ENCODE data around the gene CDH24.
"Not testable (repeated sequence)": the region's sequence is repeated elsewhere in the genome, so short reads cannot be mapped to it uniquely, and the experiment has no call there.

Gene CDH24

DNA sequence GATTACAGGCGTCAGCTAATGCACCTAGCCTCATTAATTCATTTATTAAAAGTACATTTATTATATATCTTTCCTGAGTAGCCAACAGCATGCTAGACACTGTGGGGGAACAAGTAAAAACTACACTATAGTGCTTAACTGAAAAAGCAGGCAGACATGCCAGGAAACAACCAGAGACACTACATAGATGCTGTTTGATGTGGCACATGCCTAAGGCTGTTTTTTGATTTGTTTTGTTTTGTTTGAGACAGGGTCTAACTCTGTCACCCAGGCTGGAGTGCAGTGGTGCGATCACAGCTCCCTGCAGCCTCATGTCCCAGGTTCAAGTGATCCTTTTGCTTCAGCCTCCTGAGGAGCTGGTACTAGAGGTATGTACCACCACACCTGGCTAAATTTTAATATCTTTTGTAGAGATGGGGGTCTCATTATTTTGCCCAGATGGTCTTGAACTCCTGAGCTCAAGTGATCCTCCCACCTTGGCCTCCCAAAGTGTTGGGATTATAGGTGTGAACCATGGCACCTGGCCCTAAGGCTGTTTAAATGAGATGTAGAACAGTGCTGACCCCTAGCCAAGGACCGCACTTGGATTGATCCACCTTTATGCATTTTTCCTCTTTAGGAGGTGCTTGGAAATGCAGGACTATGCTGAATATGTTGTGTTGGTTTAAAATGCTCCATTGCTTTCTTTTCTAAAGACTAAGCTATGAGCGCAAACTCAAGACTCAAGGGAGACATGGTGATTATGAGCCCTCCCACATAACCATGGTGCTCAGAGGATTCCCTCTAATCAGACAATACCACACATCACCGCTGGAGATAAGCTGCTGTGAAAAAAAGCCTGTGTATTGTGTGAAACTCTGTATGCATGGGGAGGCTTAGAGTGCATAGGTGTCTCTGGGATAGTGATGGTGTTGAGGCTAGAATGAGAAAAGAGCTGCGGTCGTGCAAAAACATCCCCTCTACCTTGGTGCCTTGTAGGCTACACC, 36.9 kb downstream of the CDH24 start:
- no peak for DNase-seq (ENCODE audit: low read depth)

DNA sequence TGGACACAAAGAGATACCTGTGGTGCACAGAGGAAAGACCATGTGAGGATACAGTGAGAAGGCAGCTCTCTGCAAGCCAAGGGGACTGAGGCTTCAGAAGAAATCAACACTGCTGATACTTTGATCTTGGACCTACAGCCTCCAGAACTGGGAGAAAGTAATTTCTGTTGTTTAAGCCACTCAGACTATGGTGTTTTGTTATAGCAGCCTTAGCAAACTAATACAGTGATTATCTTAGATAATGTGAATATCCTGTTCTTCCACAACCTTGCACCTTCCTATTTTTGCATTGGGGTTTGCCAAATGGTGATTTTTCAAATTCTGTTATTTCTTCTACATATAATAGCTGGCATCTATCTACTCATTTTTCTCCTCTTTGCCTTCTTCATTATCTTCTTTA, 39.2 kb downstream of the CDH24 start:
- no peak for DNase-seq (ENCODE audit: low read depth)

- DNase-seq (ENCODE audit: low read depth) = no peak
Measured at GRCh38 chr14:23017091-23017490, 40.2 kb downstream of the CDH24 start.

- no peak for DNase-seq (ENCODE audit: low read depth)
Measured at GRCh38 chr14:23015618-23016017, 41.7 kb downstream of the CDH24 start.

GRCh38 chr14:23013749-23014054, 43.6 kb downstream of the CDH24 start:
- not testable (repeated sequence) for DNase-seq (ENCODE audit: low read depth)

DNA sequence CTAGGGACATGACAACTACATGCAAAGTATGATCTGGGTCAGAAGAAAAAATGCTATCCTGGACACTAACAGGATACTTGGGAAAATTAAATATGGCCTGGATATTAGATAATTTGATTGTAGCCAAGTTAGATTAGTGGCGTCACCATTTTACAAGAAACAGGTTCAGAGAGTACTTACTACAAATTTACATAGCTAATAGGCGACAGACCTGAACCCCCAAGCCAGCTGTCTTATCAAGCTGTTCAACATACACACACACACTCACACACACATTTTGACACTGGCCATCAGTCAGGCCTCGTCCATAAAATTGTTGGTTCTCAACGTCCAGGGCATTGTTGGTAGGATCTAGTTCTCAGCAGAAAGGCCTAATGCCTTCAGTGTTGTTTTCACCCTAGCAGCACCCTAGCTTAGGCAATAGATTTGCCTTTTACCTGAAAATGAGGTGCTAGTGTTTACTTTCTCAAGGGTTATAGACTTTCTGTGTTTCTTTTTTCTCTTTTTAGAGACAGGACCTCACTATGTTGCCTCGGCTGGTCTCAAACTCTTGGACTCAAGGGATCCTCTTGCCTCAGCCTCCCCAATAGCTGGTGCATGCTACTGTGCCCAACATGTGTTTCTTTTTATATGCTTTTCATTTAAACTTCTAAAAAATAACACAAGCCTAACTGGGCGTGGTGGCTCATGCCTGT, 44.1 kb downstream of the CDH24 start:
- no peak for DNase-seq (ENCODE audit: low read depth)

- DNase-seq (ENCODE audit: low read depth) = peak; percentile 66
Measured at GRCh38 chr14:23009939-23010726, 47.2 kb downstream of the CDH24 start, which contains the start of gene C14orf93. TSS of gene C14orf93 (minus strand) at chr14:23010143. CDS start at chr14:22999023, 11,120 bp downstream.

GRCh38 chr14:23009483-23009938, 47.8 kb downstream of the CDH24 start:
- no peak for DNase-seq (ENCODE audit: low read depth)

GRCh38 chr14:23008831-23009230, 48.5 kb downstream of the CDH24 start:
- no peak for DNase-seq (ENCODE audit: low read depth)

DNA sequence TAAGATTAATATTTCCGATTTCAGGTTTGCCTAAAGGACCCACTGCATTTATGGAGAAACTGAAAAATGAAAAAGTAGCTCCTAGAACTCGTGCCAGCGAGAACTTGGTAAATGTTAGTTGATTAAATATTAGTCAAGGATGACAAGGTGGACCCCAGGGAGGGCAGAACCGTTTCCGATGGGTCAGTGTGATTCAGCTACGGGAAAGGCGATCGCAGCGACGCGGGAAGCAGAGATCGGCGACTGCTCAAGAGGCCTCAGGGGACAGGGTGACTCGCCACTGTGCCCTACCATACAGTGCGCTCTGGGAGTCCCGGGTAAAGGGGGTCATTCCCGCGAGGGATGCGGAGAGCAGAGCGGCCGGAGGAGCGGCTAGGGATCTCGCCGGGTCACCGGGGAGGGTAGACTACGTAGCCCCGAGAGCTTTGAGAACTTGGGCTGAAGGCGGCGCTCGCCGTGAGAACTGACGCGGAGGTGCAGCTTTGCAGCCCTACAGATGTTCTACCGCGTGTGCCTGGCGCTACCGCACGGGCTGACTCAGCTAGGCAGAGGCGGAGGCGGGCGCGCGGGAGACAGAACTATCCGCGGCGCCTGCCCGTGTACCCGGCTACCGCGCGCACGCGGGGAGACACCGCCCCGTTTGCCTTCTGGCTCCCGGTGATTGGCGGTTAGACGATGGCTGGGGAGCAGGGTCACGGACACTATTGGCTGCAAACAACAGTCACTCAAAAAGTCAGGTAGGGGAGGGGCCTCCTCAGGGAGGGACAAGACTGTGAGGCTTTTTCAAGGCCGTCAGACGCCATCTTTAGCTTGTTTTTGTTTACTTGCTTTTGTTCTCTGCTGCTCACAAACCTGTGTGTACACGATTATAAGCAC, 50.5 kb downstream of the CDH24 start:
- peak; percentile 94 for DNase-seq (ENCODE audit: low read depth)

DNA sequence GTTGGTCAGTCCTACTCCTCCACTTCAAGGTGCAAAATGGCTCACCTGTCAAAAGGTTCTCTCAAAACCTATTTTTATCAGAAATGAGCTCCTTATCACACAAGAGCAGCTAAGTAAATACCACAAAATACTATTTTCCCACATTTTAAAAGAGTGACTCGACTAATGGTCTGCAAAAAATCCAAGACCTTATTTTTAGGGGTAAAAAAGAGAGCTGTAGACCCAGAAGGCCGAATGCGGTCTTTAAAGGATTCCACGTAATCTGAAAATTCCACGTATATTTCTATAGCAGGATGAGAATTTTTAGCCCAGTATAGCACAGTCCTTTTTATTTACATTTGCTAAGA, 51.2 kb downstream of the CDH24 start:
- no peak for DNase-seq (ENCODE audit: low read depth)

DNA sequence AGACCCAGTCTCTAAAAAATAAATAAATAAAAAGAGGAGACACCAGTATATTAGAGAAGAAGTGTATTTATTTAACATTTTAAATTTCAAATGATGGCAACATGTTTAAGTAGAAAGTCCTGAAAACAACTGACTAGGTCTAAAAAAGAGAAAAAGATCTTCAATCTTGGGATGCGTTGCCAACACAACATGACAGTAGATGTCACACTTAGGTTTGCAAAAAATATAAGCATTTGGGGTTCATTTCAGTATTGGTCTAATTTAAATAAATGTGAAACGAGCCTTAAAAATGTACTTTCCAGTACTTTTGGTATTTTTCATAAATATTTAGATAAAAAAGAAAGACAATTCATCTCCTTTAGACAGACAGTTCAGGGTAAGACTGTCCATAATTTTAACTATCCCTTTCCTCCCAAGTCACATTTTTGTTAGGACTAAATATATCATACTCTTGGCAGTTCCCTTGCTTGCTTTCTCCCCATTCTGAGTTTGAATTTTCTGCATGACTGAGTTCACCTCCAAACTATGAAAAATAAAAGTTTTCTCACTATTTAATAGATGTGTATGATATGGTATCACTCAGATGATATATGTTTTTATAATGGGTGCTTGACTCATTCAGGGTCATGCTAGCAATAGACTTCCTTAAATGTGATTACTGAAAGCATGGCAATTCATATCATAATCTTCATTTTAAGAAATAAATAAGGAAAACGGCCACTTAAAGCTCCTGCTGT, 51.7 kb downstream of the CDH24 start:
- DNase-seq (ENCODE audit: low read depth) = no peak

GRCh38 chr14:23004274-23004673, 53.0 kb downstream of the CDH24 start:
- not testable (repeated sequence) for DNase-seq (ENCODE audit: low read depth)

- DNase-seq (ENCODE audit: low read depth) = no peak
Measured at GRCh38 chr14:23002592-23002991, 54.7 kb downstream of the CDH24 start.

GRCh38 chr14:23000860-23001259, 56.5 kb downstream of the CDH24 start:
- DNase-seq (ENCODE audit: low read depth) = no peak

- no peak for DNase-seq (ENCODE audit: low read depth)
Measured at GRCh38 chr14:22998329-22999012, 58.8 kb downstream of the CDH24 start.

DNA sequence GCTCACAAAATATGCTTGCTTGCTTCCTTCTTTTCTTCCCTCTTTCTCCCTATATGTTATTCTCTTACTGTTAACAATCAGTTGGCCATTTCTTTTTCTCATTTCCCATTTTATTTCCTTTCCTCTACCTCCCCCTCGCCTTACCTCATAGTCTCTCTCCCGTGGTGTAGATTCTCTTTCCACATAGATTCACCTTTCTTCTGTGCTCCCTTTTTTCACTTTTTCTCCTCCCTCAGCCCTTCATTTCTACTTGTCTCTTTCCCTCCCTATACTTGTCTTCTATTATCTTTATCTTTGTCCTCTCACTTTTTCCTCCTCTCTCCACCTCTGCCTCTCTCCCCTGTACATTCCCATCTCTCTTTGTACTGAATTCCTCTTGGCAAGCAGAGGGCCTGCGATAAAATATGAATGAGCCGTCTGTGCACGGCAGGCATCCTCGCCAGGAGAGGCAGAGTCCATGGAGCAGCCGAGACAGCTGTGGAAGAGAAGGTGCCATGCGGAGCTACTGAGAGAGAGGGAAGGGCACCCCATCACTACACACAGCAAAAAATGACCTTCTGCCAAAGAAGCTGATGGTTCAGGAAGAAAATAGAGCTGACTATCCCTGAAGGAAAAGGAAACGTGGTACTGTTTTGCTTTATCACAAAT, 59.5 kb downstream of the CDH24 start:
- no peak for DNase-seq (ENCODE audit: low read depth)
